ENCODE data around the gene PDAP1.
A peak's percentile ranks its signal among the peaks of the same experiment; 100 is the strongest.
"Not testable (repeated sequence)": the region's sequence is repeated elsewhere in the genome, so short reads cannot be mapped to it uniquely, and the experiment has no call there.

Gene PDAP1

DNA sequence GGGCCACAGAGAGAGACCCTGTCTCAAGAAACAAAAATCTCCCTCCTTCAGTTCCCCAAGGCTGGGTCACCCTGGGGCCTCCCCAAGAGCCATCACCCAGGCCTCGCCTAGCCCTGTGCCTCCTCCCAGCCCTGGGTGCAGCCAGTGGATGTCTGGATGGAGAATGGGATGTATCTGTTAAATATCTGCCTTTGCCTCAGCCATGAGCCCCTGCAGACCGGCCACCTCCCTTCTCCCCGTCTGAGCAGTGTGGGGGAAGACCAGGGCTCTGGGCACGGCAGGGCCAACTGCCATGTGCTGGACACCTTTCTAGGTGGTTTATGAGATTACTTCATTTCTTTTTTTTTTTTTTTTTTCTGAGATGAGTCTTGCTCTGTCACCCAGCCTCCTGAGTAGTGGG lies 23.9 kb downstream of the PDAP1 start:
- peaks cover 61% of the 10 kb centered on the region for H3K36me3 Mint-ChIP-seq (ENCODE audit: low read depth)
- no peak for DNase-seq (ENCODE audit: low spot score)
- H3K27me3 Mint-ChIP-seq (ENCODE audit: low read depth) = no peaks in the 10 kb centered on the region
- peaks cover 22% of the 10 kb centered on the region for H3K4me1 Mint-ChIP-seq (ENCODE audit: low read depth)
- H3K4me3 Mint-ChIP-seq = no peak overlapping the region
- H3K9me3 Mint-ChIP-seq = no peaks in the 10 kb centered on the region
- H3K27ac Mint-ChIP-seq = peak overlapping the region; percentile 52

DNA sequence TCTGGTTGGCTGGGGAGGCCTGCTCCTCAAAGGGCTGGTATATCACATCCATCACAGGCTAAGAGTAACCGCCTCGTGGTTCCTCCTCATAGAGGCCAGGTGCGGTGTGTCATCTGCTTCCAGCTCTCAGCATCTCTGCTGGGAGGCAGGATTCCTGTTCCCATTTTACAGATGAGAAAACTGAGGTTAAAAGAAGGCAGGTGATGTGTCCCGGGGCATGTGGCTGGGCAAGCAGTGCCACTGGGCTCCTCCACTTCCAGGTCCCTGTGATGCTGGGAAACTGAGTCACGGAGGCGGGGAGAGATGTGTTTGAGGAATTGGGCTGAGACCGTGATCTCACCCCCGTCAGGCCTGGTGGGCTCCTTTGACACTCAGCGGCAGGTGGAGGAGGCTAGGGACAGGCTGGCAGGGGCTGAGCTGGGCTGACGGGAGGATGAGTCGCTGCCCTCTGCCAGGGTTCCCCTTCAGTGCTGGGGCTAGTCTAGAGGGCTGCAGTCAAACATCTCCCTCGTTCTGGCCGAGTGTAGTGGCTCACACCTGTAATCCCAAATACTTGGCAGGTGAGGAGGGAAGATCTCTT lies 24.5 kb downstream of the PDAP1 start:
- Mint-ChIP-seq H3K36me3 (ENCODE audit: low read depth) (peaks cover 61% of the 10 kb centered on the region), H3K4me3 (no peak overlapping the region), H3K27ac (peak overlapping the region; percentile 52), H3K27me3 (ENCODE audit: low read depth) (no peaks in the 10 kb centered on the region), H3K9me3 (no peaks in the 10 kb centered on the region), H3K4me1 (ENCODE audit: low read depth) (peaks cover 28% of the 10 kb centered on the region)
- DNase-seq (ENCODE audit: low spot score) = no peak

DNA sequence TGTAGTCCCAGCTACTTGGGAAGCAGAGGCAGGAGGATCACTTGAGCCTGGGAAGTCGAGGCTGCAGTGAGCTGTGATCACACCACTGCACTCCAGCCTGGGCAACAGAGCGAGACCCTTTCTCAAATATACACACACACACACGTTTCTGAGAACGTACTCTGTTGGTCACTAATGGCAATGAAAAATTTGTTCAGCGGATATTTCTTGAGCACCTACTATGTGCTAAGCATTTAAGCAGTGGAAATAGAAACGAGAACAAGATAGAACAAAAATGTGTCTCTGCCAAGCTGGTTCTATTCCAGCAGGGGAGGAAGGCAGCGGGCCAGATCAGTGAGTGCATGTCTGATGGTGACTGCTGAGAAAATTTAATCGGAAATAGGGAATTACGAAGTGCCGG lies 25.2 kb downstream of the PDAP1 start:
- DNase-seq (ENCODE audit: low spot score) = no peak
- no peak overlapping the region for H3K4me3 Mint-ChIP-seq
- peaks cover 29% of the 10 kb centered on the region for H3K4me1 Mint-ChIP-seq (ENCODE audit: low read depth)
- H3K27me3 Mint-ChIP-seq (ENCODE audit: low read depth) = no peaks in the 10 kb centered on the region
- H3K36me3 Mint-ChIP-seq (ENCODE audit: low read depth) = peaks cover 58% of the 10 kb centered on the region
- H3K9me3 Mint-ChIP-seq = no peaks in the 10 kb centered on the region
- H3K27ac Mint-ChIP-seq = peak overlapping the region; percentile 47

DNA sequence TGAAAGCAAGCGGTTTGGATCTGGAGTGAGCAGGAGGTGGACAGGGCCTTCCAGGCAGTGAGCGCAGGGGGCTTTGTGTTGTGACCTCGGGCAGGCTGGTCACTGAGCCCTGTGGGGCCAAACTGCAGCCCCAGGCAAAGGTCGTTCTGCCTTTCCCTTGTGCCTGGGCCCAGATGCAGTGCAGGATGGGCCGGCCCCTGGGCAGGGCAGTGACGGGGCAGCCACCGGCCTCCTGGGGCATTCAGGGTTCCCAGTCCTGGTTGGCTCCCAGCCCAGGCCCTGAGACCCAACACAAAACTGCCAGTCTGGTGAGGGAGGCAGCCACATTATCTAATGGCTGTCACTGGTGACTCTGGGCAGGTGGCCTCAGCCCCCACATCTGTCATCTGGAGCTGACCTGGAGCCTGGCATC lies 26.7 kb downstream of the PDAP1 start:
- H3K4me3 Mint-ChIP-seq = peak overlapping the region; percentile 89
- H3K9me3 Mint-ChIP-seq = no peaks in the 10 kb centered on the region
- H3K36me3 Mint-ChIP-seq (ENCODE audit: low read depth) = peaks cover 52% of the 10 kb centered on the region
- DNase-seq (ENCODE audit: low spot score) = no peak
- H3K27ac Mint-ChIP-seq = peak overlapping the region; percentile 93
- no peaks in the 10 kb centered on the region for H3K27me3 Mint-ChIP-seq (ENCODE audit: low read depth)
- peaks cover 30% of the 10 kb centered on the region for H3K4me1 Mint-ChIP-seq (ENCODE audit: low read depth)

DNA sequence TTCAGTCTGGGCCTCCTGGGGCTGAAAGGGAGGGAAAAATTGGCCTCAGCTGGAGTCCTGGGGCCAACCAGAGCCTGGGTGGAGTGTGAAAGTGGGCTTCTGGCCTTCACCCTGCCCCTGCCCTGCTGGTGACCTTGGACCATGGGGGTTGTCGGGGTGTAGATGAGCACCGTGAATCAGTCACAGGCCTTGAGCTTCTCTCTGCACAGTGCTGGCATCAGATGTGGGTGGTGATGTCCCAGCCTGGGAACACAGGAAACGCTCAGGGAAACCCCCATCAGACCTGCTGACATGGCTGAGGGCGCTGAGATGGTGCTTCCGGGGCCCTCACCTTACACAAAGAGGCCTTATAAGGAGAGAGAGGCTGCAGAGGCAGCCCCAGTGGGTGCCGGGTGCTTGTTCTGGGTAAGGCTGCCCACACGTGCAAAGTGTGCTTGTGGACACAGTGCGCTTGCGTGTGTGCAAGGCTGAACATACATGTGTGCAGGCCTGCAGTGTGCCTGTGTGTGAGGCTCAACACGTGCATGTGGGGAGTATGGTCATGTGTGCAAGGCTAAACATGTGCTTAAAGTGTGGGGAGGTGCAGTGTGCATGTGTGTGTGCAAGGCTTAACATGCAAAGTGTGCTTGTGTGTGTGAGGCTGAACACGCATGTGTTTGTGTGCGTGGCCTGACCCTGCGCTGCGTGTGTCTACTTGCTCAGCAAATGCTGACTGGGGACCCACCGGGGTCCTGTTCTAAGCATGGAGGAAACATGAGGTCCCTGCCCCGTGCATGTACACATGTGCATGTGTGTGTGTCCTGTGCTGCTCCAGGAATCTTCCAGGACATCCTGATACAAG lies 27.4 kb downstream of the PDAP1 start:
- Mint-ChIP-seq H3K27ac (peak overlapping the region; percentile 93), H3K4me3 (peak overlapping the region; percentile 89), H3K9me3 (no peaks in the 10 kb centered on the region), H3K4me1 (ENCODE audit: low read depth) (peaks cover 33% of the 10 kb centered on the region), H3K27me3 (ENCODE audit: low read depth) (no peaks in the 10 kb centered on the region), H3K36me3 (ENCODE audit: low read depth) (peaks cover 51% of the 10 kb centered on the region)
- DNase-seq (ENCODE audit: low spot score) = peak; percentile 90

DNA sequence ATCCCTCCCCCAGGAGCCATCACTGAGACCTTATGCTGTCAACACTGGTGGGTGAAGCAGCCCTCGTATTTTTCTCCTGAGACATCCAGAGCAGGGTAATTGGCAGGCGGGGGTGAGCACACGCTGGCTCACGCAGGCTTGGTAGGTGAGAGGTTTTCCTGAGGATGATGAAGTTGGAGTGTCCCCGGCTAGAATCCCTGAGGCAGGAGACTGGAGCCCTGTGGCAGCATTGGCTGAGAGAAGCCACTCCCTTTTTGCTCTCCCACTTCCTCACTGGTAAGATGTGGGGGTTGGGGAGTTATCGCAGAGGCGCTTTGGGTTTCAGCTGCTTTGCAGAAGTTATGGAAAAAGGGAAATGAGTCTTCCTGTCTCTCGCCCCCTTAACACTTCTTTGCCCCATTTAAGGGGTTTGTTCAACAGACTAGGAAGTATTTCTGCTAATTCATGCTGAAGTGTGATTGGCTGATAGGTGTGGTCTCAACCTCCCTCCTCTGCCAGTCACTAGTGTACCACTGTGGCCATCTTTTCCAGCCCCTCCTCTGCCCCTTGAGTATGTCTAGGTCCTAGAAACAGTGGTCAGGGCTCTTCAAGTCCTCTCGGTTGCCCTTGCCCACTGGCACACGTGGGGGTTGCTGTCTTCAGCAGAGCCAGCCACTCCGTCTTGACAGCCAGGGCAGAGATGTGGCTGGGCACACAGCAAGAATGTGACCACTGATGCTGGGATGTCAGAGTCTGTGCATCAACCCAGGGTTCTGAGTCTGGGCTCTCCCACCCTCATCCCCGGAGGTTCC lies 28.2 kb downstream of the PDAP1 start:
- Mint-ChIP-seq H3K27ac (peak overlapping the region; percentile 93), H3K4me3 (peak overlapping the region; percentile 89), H3K27me3 (ENCODE audit: low read depth) (no peaks in the 10 kb centered on the region), H3K36me3 (ENCODE audit: low read depth) (peaks cover 48% of the 10 kb centered on the region), H3K4me1 (ENCODE audit: low read depth) (peaks cover 32% of the 10 kb centered on the region), H3K9me3 (no peaks in the 10 kb centered on the region)
- DNase-seq (ENCODE audit: low spot score) = peak; percentile 45

DNA sequence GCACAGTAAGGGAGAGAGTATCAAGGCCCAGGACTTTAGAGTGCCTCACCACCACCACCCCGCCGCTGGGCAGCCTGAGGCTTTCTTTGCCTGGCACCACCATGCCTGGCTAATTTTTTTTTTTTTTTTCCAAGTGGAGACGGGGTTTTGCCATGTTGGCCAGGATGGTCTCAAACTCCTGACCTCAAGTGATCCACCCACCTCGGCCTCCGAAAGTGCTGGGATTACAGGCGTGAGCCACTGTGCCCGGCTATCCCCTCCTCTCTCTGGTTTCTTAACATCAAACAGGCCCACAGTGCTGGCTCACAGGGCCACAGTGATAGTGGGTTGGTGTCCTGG lies 28.7 kb downstream of the PDAP1 start:
- H3K4me1 Mint-ChIP-seq (ENCODE audit: low read depth) = peaks cover 32% of the 10 kb centered on the region
- not testable (repeated sequence) for H3K27me3 Mint-ChIP-seq (ENCODE audit: low read depth); DNase-seq (ENCODE audit: low spot score); H3K9me3 Mint-ChIP-seq
- H3K27ac Mint-ChIP-seq = peak overlapping the region; percentile 93
- H3K4me3 Mint-ChIP-seq = peak overlapping the region; percentile 89
- peaks cover 48% of the 10 kb centered on the region for H3K36me3 Mint-ChIP-seq (ENCODE audit: low read depth)

DNA sequence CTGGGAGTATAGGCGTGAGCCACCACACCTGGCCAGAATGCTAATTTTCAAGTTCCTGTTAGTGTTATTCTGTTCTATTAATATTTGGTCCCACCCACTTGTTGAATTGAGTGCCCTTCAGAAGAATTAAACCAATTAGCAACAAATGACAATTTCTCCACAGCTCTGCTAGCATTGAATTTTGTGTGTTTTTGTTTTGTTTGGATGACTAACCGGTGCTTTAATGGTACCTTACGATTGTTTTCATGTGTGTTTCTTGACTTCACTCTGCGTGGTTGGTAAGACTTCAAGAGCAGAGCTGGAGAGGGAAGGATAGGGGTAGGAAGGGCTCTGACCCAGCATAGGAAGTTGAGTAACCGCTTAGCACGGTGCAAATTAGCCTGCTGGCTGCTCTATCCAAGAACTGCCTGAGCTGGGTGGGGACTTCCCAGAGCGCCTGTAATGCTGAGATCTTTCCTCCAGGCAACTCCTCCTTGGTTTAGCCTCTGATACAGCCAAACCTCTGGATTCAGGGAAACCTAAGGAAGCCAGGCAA lies 29.3 kb downstream of the PDAP1 start:
- H3K36me3 Mint-ChIP-seq (ENCODE audit: low read depth) = peaks cover 43% of the 10 kb centered on the region
- peak overlapping the region; percentile 89 for H3K4me3 Mint-ChIP-seq
- no peaks in the 10 kb centered on the region for H3K9me3 Mint-ChIP-seq
- peaks cover 32% of the 10 kb centered on the region for H3K4me1 Mint-ChIP-seq (ENCODE audit: low read depth)
- peak overlapping the region; percentile 93 for H3K27ac Mint-ChIP-seq
- H3K27me3 Mint-ChIP-seq (ENCODE audit: low read depth) = no peaks in the 10 kb centered on the region
- peak; percentile 56 for DNase-seq (ENCODE audit: low spot score)

DNA sequence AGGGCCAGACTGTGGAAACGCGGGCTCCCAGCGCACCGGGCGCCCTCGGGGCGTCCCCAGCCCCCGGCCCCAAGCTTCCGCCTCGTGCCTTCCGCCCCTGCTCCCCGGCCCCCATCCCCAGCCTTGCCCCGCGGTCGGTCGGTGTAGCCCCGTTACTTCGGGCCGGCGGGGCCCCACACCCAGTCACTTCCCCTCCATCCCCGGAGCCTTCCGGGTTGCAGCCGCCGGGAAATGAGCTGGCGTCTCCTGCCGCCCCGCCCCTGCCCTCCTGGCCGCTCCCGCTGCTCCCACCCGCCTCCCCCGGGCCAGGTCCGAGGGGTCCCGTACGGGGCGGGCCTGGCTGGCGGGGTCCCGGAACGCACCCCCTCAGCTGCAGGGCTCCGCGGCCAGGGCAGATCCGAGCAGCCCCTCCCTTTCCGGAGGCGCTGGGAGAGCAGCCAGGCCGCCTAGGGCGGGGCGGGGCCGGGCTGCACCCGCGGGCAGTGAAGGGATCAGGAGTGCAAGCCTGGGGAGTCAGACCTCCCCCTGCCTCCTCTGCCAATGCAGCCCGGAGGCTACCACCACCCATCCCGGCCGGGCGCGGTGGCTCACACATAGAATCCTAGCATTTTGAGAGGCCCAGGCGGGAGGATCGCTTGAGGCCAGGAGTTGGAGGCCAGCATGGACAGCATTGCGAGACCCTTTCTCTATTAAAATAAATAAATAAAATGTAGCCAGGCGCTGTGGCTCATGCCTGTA lies 33.2 kb downstream of the PDAP1 start:
- Mint-ChIP-seq H3K9me3 (no peaks in the 10 kb centered on the region), H3K4me1 (ENCODE audit: low read depth) (peaks cover 19% of the 10 kb centered on the region), H3K4me3 (peak overlapping the region; percentile 79), H3K27me3 (ENCODE audit: low read depth) (no peaks in the 10 kb centered on the region), H3K27ac (peak overlapping the region; percentile 60), H3K36me3 (ENCODE audit: low read depth) (peaks cover 26% of the 10 kb centered on the region)
- peak; percentile 72 for DNase-seq (ENCODE audit: low spot score)

DNA sequence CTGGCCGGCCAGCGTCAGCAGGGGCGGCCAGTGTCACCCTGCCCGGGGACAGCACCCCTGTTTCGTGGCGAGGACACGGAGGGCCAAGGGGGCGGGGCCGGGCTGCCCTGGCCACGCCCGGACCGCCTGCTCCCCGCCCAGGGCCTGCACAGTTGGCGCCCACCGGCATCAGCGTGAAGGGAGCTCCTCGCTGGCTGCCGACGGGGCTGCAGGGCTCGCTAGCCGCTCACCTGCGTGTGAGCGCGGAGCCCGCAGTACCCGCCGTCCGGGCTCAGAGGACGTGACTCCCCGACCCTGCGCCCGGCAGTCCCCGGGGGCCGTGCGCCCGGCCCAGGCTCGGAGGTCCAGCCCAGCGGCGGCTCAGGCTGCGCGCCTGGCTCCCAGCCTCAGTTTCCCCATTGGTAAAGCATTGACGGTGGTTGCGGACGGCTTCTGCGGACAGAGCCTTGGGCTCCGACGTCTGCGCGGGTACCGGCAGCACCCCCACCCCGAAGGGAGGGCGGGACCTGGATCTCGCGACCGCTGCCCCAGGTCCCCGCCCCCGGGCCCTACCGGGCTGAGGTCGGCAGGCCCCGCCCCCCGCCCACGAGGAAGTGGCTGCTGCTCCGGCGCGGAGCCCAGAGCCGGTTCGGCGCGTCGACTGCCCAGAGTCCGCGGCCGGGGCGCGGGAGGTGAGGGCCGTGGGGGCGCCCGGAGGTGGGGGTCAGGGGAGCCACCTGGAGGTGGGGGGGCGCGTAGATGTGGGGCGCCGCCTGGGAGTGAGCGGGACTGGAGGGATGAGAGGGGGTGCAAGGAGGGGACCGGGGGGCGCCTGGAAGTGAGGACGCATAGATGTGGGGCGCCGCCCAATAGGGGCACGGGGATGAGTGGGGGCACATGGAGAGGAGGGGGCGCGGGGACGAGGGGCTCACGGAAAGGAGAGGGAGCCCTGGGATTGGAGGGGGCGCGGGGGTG lies 34.0 kb downstream of the PDAP1 start, which contains the start of gene ARPC1B:
ARPC1B (plus strand) TSS at position 620 of the 954 bp plus-strand sequence. CDS start 10,985 bp downstream, outside the sequence.
- no peaks in the 10 kb centered on the region for H3K27me3 Mint-ChIP-seq (ENCODE audit: low read depth)
- peaks cover 21% of the 10 kb centered on the region for H3K36me3 Mint-ChIP-seq (ENCODE audit: low read depth)
- H3K27ac Mint-ChIP-seq = peak within 1 kb of the TSS; percentile 63
- peaks cover 19% of the 10 kb centered on the region for H3K4me1 Mint-ChIP-seq (ENCODE audit: low read depth)
- no peaks in the 10 kb centered on the region for H3K9me3 Mint-ChIP-seq
- peak within 1 kb of the TSS; percentile 79 for H3K4me3 Mint-ChIP-seq
- peak; percentile 81 for DNase-seq (ENCODE audit: low spot score)

DNA sequence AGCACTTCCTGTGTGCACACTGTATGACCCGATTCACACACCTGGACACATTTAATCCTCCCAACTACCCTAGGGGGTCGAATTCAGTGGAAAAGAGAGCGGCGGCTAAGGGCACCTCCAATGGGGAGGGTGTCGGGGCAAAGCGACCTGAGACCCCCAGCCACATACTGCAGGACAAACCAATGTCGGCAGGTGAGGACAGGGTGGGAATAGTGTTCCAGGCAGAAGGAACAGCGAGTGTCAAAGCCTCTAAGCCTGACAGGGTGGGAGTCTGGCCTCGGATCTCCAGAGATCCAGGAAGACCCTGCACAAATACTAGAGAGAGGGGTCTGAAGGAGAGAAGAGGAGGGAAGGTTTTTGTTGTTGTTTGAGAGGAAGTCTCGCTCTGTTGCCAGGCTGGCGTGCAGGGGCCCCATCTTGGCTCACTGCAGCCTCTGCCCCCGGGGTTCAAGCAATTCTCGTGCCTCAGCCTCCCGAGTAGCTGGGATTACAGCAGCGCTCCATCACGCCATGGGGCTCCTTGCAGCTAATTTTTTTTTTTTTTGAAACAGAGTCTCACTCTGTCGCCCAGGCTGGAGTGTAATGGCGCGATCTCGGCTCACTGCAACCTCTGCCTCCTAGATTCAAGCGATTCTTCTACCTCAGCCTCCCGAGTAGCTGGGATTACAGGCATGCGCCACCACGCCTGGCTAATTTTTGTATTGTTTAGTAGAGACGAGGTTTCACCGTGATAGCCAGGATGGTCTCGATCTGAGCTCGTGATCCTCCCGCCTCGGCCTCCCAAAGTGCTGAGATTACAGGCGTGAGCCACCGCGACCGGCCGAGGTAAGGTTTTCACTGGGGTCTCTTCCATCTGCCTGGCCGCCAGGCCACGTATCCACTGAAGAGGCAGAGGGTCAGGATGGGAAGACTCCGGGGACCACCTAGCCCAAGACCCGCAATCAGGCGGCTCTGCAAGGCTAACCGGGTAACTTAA lies 35.0 kb downstream of the PDAP1 start:
- Mint-ChIP-seq H3K9me3 (no peaks in the 10 kb centered on the region), H3K4me1 (ENCODE audit: low read depth) (peaks cover 13% of the 10 kb centered on the region), H3K36me3 (ENCODE audit: low read depth) (peaks cover 16% of the 10 kb centered on the region), H3K4me3 (peak overlapping the region; percentile 79), H3K27ac (peak overlapping the region; percentile 58), H3K27me3 (ENCODE audit: low read depth) (no peaks in the 10 kb centered on the region)
- DNase-seq (ENCODE audit: low spot score) = no peak
